H9 (cell line): ENCODE data around the gene AMBN. TPM values are rescaled to one million over a fixed set of nuclear protein-coding genes. Genes with fewer than 3 reads are reported as not detected.

Source experiments
- DNase-seq: peaks from one replicate; pipeline ENCODE4 v3.0.0-alpha.2; 2017
- H2AFZ ChIP-seq: one replicate; pipeline ENCODE4 v1.6.1; 2013; ENCODE audit warnings: mild to moderate bottlenecking, low read length, control low read depth, moderate library complexity
- H2AK5ac ChIP-seq: 2 replicates; pipeline ENCODE4 v1.6.1; 2013; ENCODE audit warnings: low read length, control low read depth, mixed read lengths; ENCODE audit not compliant: insufficient read length
- H2BK120ac ChIP-seq: one replicate; pipeline ENCODE4 v1.6.1; 2013; ENCODE audit warnings: low read depth, mild to moderate bottlenecking, low read length, control low read depth, inconsistent platforms; ENCODE audit not compliant: poor library complexity, severe bottlenecking
- H2BK12ac ChIP-seq: 2 replicates; pipeline ENCODE4 v1.6.1; 2013; ENCODE audit warnings: low read length, control low read depth, mixed read lengths, low read depth; ENCODE audit not compliant: insufficient read length
- H2BK15ac ChIP-seq: 2 replicates; pipeline ENCODE4 v1.6.1; 2013; ENCODE audit warnings: low read depth, low read length, control low read depth
- H2BK20ac ChIP-seq: one replicate; pipeline ENCODE4 v1.6.1; 2013; ENCODE audit warnings: low read depth, mild to moderate bottlenecking, low read length, control low read depth, inconsistent platforms; ENCODE audit not compliant: poor library complexity, severe bottlenecking
- H2BK5ac ChIP-seq: 2 replicates; pipeline ENCODE4 v1.6.1; 2013; ENCODE audit warnings: low read length, control low read depth, mixed read lengths; ENCODE audit not compliant: insufficient read length
- H3K14ac ChIP-seq: 2 replicates; pipeline ENCODE4 v1.6.1; 2013; ENCODE audit warnings: low read length, control low read depth; ENCODE audit not compliant: insufficient read depth
- H3K18ac ChIP-seq: 2 replicates; pipeline ENCODE4 v1.6.1; 2013; ENCODE audit warnings: low read depth, mild to moderate bottlenecking, mixed read lengths, low read length, control low read depth; ENCODE audit not compliant: insufficient read length
- H3K23ac ChIP-seq: 2 replicates; pipeline ENCODE4 v1.6.1; 2013; ENCODE audit warnings: low read length, control low read depth, mixed read lengths, low read depth; ENCODE audit not compliant: insufficient read length
- H3K23me2 ChIP-seq: 2 replicates; pipeline ENCODE4 v1.6.1; 2013; ENCODE audit warnings: low read depth, mild to moderate bottlenecking, mixed read lengths, low read length, control low read depth; ENCODE audit not compliant: insufficient read length, poor library complexity, severe bottlenecking
- H3K27ac ChIP-seq: 2 replicates; pipeline ENCODE4 v1.5.1; 2013; ENCODE audit warnings: low read length, control low read depth, mixed read lengths, low read depth; ENCODE audit not compliant: insufficient read length
- H3K27me3 ChIP-seq: 2 replicates; pipeline ENCODE4 v1.6.1; 2013; ENCODE audit warnings: low read length, control low read depth, inconsistent platforms; ENCODE audit not compliant: insufficient read depth
- H3K4ac ChIP-seq: 2 replicates; pipeline ENCODE4 v1.6.1; 2013; ENCODE audit warnings: low read depth, mild to moderate bottlenecking, control low read depth, inconsistent platforms, low read length, moderate library complexity
- H3K4me1 ChIP-seq: 2 replicates; pipeline ENCODE4 v1.6.1; 2013; ENCODE audit warnings: low read length, control low read depth, inconsistent platforms; ENCODE audit not compliant: insufficient read depth
- H3K4me2 ChIP-seq: 2 replicates; pipeline ENCODE4 v1.6.1; 2013; ENCODE audit warnings: low read length, control low read depth, mixed read lengths; ENCODE audit not compliant: insufficient read length, insufficient read depth
- H3K56ac ChIP-seq: 2 replicates; pipeline ENCODE4 v1.6.1; 2013; ENCODE audit warnings: low read depth, mild to moderate bottlenecking, mixed read lengths, low read length, control low read depth; ENCODE audit not compliant: insufficient read length
- H3K79me1 ChIP-seq: 2 replicates; pipeline ENCODE4 v1.6.1; 2013; ENCODE audit warnings: low read depth, mild to moderate bottlenecking, moderate library complexity, low read length, control low read depth, inconsistent platforms; ENCODE audit not compliant: insufficient read depth, poor library complexity, severe bottlenecking
- H3K79me2 ChIP-seq: 2 replicates; pipeline ENCODE4 v1.6.1; 2013; ENCODE audit warnings: low read length, control low read depth, inconsistent platforms; ENCODE audit not compliant: insufficient read depth
- H3K9ac ChIP-seq: 2 replicates; pipeline ENCODE4 v1.6.1; 2013; ENCODE audit warnings: low read length, control low read depth, mixed read lengths; ENCODE audit not compliant: insufficient read length; ENCODE audit errors: extremely low read depth
- H3K9me3 ChIP-seq: one replicate; pipeline ENCODE4 v1.6.1; 2013; ENCODE audit warnings: low read depth, low read length, inconsistent platforms; ENCODE audit not compliant: control insufficient read depth
- H3T11ph ChIP-seq: one replicate; pipeline ENCODE4 v1.6.1; 2013; ENCODE audit warnings: mild to moderate bottlenecking, low read length, control low read depth, inconsistent platforms
- H4K20me1 ChIP-seq: one replicate; pipeline ENCODE4 v1.6.1; 2013; ENCODE audit not compliant: control insufficient read depth, insufficient read length, insufficient read depth
- H4K5ac ChIP-seq: 2 replicates; pipeline ENCODE4 v1.6.1; 2013; ENCODE audit warnings: low read depth, mild to moderate bottlenecking, mixed read lengths, low read length, control low read depth; ENCODE audit not compliant: insufficient read length
- H4K8ac ChIP-seq: replicated peaks from 2 replicates; pipeline ENCODE4 v1.6.1; 2013; ENCODE audit warnings: low read length, control low read depth, mixed read lengths, low read depth; ENCODE audit not compliant: insufficient read length
- H4K91ac ChIP-seq: 2 replicates; pipeline ENCODE4 v1.6.1; 2013; ENCODE audit warnings: low read depth, mild to moderate bottlenecking, moderate library complexity, mixed read lengths, low read length, control low read depth; ENCODE audit not compliant: insufficient read length
- H3K27ac Mint-ChIP-seq, 3 experiments: 2 replicates in 2 of 3; 3 replicates in 1 of 3; pipeline ENCODE4 v1.8.0; 2020 to 2021; ENCODE audit warnings: mixed read lengths in 3 of 3, mild to moderate bottlenecking in 1 of 3, moderate library complexity in 1 of 3
- H3K27me3 Mint-ChIP-seq: 2 replicates; pipeline ENCODE4 v1.8.0; 2021; ENCODE audit warnings: low read depth, mild to moderate bottlenecking, moderate library complexity, mixed read lengths
- H3K36me3 Mint-ChIP-seq, 3 experiments: 2 replicates in 2 of 3; 3 replicates in 1 of 3; pipeline ENCODE4 v1.8.0; 2020 to 2021; ENCODE audit warnings: low read depth in 3 of 3, mixed read lengths in 3 of 3; ENCODE audit not compliant: insufficient read depth in 1 of 3
- H3K4me1 Mint-ChIP-seq, 2 experiments: 2 replicates each; pipeline ENCODE4 v1.8.0; 2020; ENCODE audit warnings: mixed read lengths in 2 of 2
- H3K4me3 Mint-ChIP-seq, 2 experiments: 2 replicates in 1 of 2; 3 replicates in 1 of 2; pipeline ENCODE4 v1.8.0; 2020 to 2021; ENCODE audit warnings: mild to moderate bottlenecking in 2 of 2, mixed read lengths in 2 of 2, moderate library complexity in 1 of 2
- H3K9me3 Mint-ChIP-seq, 2 experiments: 2 replicates in 1 of 2; 3 replicates in 1 of 2; pipeline ENCODE4 v1.8.0; 2020; ENCODE audit warnings: mild to moderate bottlenecking in 2 of 2, mixed read lengths in 2 of 2, moderate library complexity in 1 of 2
- WGBS: extraction: QIAGEN DNeasy Blood & Tissue Kit; methylation state at CpG from one replicate; pipeline ENCODE4 v1.1.7; 2013; ENCODE audit warnings: missing lambda C conversion rate, low lambda C conversion rate, mixed read lengths; ENCODE audit not compliant: insufficient read length; ENCODE audit errors: extremely low coverage; 5-methylcytosine and 5-hydroxymethylcytosine counted together
- total RNA-seq: library from RNA; stranded (reverse); gene quantifications from 2 replicates; pipeline ENCODE4 v1.2.1, GENCODE V29; 2021
- TF ChIP-seq, protein P1 (sequence below): fragments of 200-600 bp; sonication (generic); conservative IDR thresholded peaks from 3 replicates; pipeline ENCODE4 v1.8.0; 2021; ENCODE audit warnings: antibody characterized with exemption, mild to moderate bottlenecking

The AMBN gene
- total RNA-seq, 1 experiment from 2014 or later, result not detected

DNA sequence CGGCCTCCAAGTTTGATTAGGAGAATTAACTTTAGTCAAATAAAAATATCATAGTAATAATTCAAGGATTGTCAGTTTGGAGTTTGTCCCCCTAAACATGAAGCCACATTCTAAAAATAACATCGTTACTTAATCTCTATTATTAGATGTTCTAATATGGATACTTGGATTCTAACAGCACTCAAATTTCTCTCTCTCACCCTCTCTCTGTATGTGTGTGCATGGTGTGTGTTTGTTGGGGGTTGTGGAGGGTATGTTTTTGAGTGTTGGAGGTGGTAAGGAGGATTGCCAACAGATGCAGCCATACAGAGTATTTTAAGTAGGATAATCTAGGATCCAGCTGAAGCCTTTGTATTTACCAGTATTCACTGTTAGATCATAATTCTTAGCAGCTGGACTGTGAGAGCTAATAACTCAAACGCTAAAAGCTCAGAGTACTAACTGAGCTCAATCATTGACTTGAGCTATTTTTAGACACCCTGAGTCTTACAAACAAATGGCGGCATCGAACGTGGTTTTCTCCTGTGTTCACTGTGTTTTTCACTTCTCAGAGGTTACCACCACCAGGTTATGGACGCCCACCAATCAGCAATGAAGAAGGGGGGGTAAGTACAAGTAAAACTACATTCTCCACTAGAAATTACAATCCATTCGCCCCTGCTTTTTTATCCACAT is 45.3 kb downstream of the AMBN start:
- H3K79me2 ChIP-seq, result no peaks in the 10 kb centered on the region
- H3K18ac ChIP-seq, result no peak overlapping the region
- no peak overlapping the region for H2BK5ac ChIP-seq
- Mint-ChIP-seq H3K9me3 (no peaks in the 10 kb centered on the region; a peak in 1 of 5 replicates), H3K36me3 (no peaks in the 10 kb centered on the region), H3K4me1 (no peaks in the 10 kb centered on the region), H3K4me3 (no peak overlapping the region), H3K27me3 (no peaks in the 10 kb centered on the region; the same call in 1 of the 2 replicates), H3K27ac (no peak overlapping the region)
- no peak overlapping the region for H3K4ac ChIP-seq
- no peak overlapping the region for H2BK120ac ChIP-seq
- H4K8ac ChIP-seq, result no peak overlapping the region
- no peak overlapping the region for H2BK20ac ChIP-seq
- no peak overlapping the region for H2BK15ac ChIP-seq
- H3K9ac ChIP-seq, result no peak overlapping the region
- H2BK12ac ChIP-seq, result no peak overlapping the region
- no peaks in the 10 kb centered on the region for H3K79me1 ChIP-seq
- TF ChIP-seq, protein P1, sequence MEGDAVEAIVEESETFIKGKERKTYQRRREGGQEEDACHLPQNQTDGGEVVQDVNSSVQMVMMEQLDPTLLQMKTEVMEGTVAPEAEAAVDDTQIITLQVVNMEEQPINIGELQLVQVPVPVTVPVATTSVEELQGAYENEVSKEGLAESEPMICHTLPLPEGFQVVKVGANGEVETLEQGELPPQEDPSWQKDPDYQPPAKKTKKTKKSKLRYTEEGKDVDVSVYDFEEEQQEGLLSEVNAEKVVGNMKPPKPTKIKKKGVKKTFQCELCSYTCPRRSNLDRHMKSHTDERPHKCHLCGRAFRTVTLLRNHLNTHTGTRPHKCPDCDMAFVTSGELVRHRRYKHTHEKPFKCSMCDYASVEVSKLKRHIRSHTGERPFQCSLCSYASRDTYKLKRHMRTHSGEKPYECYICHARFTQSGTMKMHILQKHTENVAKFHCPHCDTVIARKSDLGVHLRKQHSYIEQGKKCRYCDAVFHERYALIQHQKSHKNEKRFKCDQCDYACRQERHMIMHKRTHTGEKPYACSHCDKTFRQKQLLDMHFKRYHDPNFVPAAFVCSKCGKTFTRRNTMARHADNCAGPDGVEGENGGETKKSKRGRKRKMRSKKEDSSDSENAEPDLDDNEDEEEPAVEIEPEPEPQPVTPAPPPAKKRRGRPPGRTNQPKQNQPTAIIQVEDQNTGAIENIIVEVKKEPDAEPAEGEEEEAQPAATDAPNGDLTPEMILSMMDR, result no peak
- no peak overlapping the region for H4K5ac ChIP-seq
- no peak overlapping the region for H3K56ac ChIP-seq
- H3K27ac ChIP-seq, result no peak overlapping the region
- H4K20me1 ChIP-seq, result no peaks in the 10 kb centered on the region
- H3K23ac ChIP-seq, result no peak overlapping the region
- H2AK5ac ChIP-seq, result no peak overlapping the region
- H3K23me2 ChIP-seq, result no peaks in the 10 kb centered on the region
- H4K91ac ChIP-seq, result no peak overlapping the region
- no peaks in the 10 kb centered on the region for H3K9me3 ChIP-seq
- H3K4me2 ChIP-seq, result no peak overlapping the region
- H3K14ac ChIP-seq, result no peak overlapping the region
- H3K4me1 ChIP-seq, result no peaks in the 10 kb centered on the region
- no peak for DNase-seq
- no CpG with 5 or more reads among the region's 8 CpGs for WGBS
- H2AFZ ChIP-seq, result no peak overlapping the region
- H3T11ph ChIP-seq, result no peak overlapping the region
- no peaks in the 10 kb centered on the region for H3K27me3 ChIP-seq
